ENCODE results near the gene SAG.

SAG gene

DNA sequence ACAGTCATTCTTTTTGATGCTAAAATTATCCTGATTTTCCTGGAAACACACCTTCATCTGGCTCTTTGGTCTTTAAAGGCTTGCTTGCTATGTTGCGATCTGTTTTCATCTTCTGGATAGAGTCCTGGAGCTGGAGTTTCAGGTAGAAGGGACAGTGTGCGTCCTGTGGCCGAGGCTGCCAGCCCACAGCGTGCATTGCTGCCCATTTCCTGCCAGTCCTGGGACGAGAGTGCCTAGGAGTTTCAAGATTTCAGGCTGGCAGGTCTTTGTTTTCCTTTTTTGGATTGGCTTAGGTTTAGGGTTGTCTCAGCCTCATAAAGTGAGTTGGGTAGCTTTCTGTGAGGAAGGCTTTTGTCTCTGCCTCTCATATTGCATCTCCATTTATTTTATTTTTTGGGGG, 61.1 kb downstream of the SAG start:
- no peaks in the 10 kb centered on the region for H3K79me2 ChIP-seq (ENCODE audit: control insufficient read depth, insufficient read depth, low read length, poor library complexity)
- no peak overlapping the region for H2AK5ac ChIP-seq (ENCODE audit: low read length)
- H3K36me3 ChIP-seq (ENCODE audit: control insufficient read depth in 1 of 2, insufficient read depth in 2 of 2, low read length in 2 of 2) = no peaks in the 10 kb centered on the region
- no peak for DNase-seq
- H2BK5ac ChIP-seq (ENCODE audit: low read depth, low read length, poor library complexity) = no peak overlapping the region
- H4K12ac ChIP-seq (ENCODE audit: low read depth, low read length) = no peak overlapping the region
- no peak overlapping the region for H3K9ac ChIP-seq (ENCODE audit: low read length)
- no peak overlapping the region for H3K18ac ChIP-seq (ENCODE audit: low read length)
- H3K27me3 ChIP-seq (ENCODE audit: insufficient read depth, low read length) = no peaks in the 10 kb centered on the region
- H3K14ac ChIP-seq (ENCODE audit: low read length) = no peak overlapping the region
- H2AFZ ChIP-seq (ENCODE audit: insufficient read depth, low read length, poor library complexity) = no peak overlapping the region
- no peak overlapping the region for H4K8ac ChIP-seq (ENCODE audit: low read depth, low read length)
- H2BK120ac ChIP-seq (ENCODE audit: insufficient read depth, low read length, poor library complexity) = no peak overlapping the region
- no peak overlapping the region for H3K27ac ChIP-seq (ENCODE audit: low read depth, low read length)
- H3K4me1 ChIP-seq (ENCODE audit: control insufficient read depth in 1 of 2, insufficient read depth in 2 of 2, low read length in 2 of 2) = no peaks in the 10 kb centered on the region
- WGBS (ENCODE audit: extremely low coverage, insufficient coverage, insufficient read length) = no CpG with 5 or more reads among the region's 5 CpGs
- H3K4ac ChIP-seq (ENCODE audit: low read depth, low read length) = peak overlapping the region; percentile 19
- no peaks in the 10 kb centered on the region for H3K79me1 ChIP-seq (ENCODE audit: low read length)
- no peaks in the 10 kb centered on the region for H3K9me3 ChIP-seq (ENCODE audit: insufficient read depth, low read depth, low read length)
- no peak overlapping the region for H4K91ac ChIP-seq (ENCODE audit: low read depth, low read length)
- no peak overlapping the region for H3K23ac ChIP-seq (ENCODE audit: low read length)
- no peak overlapping the region for H3K4me2 ChIP-seq (ENCODE audit: low read length)
- no peak overlapping the region for H3K4me3 ChIP-seq (ENCODE audit: low read depth, low read length)
- no peak overlapping the region for H2BK12ac ChIP-seq (ENCODE audit: low read length)

DNA sequence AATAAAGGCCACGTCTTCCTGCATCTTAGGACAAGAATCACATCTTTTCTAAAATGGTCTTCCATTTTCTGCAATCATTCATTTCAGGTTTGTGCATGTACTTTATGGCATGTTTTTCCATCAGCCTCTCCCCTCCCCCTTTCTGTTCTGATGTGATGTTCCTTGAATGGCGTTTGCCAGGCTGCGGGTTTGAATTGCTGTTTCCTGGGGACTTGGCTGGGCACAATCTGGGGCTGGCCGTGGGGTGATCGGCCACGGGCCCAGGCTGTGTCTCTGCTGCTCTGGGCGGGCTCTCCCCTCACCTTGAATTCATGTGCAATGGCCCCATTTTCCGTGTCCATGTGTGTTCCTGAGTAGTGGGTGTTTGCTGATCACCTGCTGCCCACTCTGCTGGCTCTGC, 61.8 kb downstream of the SAG start:
- no peaks in the 10 kb centered on the region for H3K9me3 ChIP-seq (ENCODE audit: insufficient read depth, low read depth, low read length)
- H3K27ac ChIP-seq (ENCODE audit: low read depth, low read length) = no peak overlapping the region
- WGBS (ENCODE audit: extremely low coverage, insufficient coverage, insufficient read length) = no CpG with 5 or more reads among the region's 8 CpGs

DNA sequence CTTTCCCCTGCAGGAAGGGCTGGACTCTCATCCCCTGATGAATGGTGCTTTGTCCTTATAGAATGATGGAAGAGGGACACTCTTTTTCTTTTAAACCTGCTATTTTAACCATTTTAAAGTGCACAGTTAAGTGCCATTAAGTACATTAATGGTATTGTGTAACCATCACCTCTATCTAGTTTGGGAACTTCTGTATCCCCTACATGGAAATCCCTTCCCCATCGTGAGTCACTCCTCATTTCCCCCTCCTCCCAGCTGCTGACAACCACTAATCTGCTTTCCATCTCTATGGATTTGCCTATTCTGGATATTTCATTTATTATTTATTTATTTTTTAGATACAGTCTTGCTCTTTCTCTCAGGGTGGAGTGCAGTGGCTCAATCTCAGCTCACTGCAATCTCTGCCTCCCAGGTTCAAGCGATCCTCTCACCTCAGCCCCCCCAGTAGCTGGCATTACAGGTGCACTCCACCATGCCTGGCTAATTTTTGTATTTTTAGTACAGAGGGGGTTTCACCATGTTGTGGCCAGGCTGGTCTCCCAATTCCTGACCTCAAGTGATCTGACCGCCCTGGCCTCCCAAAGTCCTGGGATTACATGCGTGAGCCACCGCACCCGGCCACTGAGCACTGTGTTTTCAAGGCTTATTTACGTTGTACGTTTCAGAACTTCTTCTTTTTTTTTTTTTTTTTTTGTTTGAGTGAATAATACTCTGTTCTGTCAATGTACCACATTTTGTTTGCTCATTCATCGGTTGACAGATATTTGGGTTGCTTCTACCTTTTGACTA, 62.5 kb downstream of the SAG start:
- Histone ChIP-seq H3K27me3 (ENCODE audit: insufficient read depth, low read length) (no peaks in the 10 kb centered on the region), H2BK12ac (ENCODE audit: low read length) (no peak overlapping the region), H3K9me3 (ENCODE audit: insufficient read depth, low read depth, low read length) (no peaks in the 10 kb centered on the region), H2AK5ac (ENCODE audit: low read length) (no peak overlapping the region), H3K4me3 (ENCODE audit: low read depth, low read length) (no peak overlapping the region), H3K4me2 (ENCODE audit: low read length) (no peak overlapping the region), H4K12ac (ENCODE audit: low read depth, low read length) (no peak overlapping the region), H4K91ac (ENCODE audit: low read depth, low read length) (no peak overlapping the region), H2BK5ac (ENCODE audit: low read depth, low read length, poor library complexity) (no peak overlapping the region), H3K27ac (ENCODE audit: low read depth, low read length) (no peak overlapping the region), H3K4ac (ENCODE audit: low read depth, low read length) (no peak overlapping the region), H3K79me1 (ENCODE audit: low read length) (no peaks in the 10 kb centered on the region), H2BK120ac (ENCODE audit: insufficient read depth, low read length, poor library complexity) (no peak overlapping the region), H3K18ac (ENCODE audit: low read length) (no peak overlapping the region), H3K9ac (ENCODE audit: low read length) (no peak overlapping the region), H3K23ac (ENCODE audit: low read length) (no peak overlapping the region), H3K4me1 (ENCODE audit: control insufficient read depth in 1 of 2, insufficient read depth in 2 of 2, low read length in 2 of 2) (no peaks in the 10 kb centered on the region), H3K79me2 (ENCODE audit: control insufficient read depth, insufficient read depth, low read length, poor library complexity) (no peaks in the 10 kb centered on the region), H2AFZ (ENCODE audit: insufficient read depth, low read length, poor library complexity) (no peak overlapping the region), H4K8ac (ENCODE audit: low read depth, low read length) (no peak overlapping the region), H3K14ac (ENCODE audit: low read length) (no peak overlapping the region), H3K36me3 (ENCODE audit: control insufficient read depth in 1 of 2, insufficient read depth in 2 of 2, low read length in 2 of 2) (no peaks in the 10 kb centered on the region)
- DNase-seq = no peak
- no CpG with 5 or more reads among the region's 9 CpGs for WGBS (ENCODE audit: extremely low coverage, insufficient coverage, insufficient read length)

More for the DNA sequence above, 61.8 kb downstream of the SAG start:
- H3K4ac ChIP-seq (ENCODE audit: low read depth, low read length) = no peak overlapping the region
- H3K9ac ChIP-seq (ENCODE audit: low read length) = no peak overlapping the region
- no peak overlapping the region for H3K4me3 ChIP-seq (ENCODE audit: low read depth, low read length)
- no peak overlapping the region for H3K4me2 ChIP-seq (ENCODE audit: low read length)
- H2BK5ac ChIP-seq (ENCODE audit: low read depth, low read length, poor library complexity) = no peak overlapping the region
- H3K14ac ChIP-seq (ENCODE audit: low read length) = no peak overlapping the region
- no peaks in the 10 kb centered on the region for H3K79me1 ChIP-seq (ENCODE audit: low read length)
- no peaks in the 10 kb centered on the region for H3K4me1 ChIP-seq (ENCODE audit: control insufficient read depth in 1 of 2, insufficient read depth in 2 of 2, low read length in 2 of 2)
- no peak overlapping the region for H4K12ac ChIP-seq (ENCODE audit: low read depth, low read length)
- DNase-seq = no peak
- H3K18ac ChIP-seq (ENCODE audit: low read length) = no peak overlapping the region
- H4K8ac ChIP-seq (ENCODE audit: low read depth, low read length) = no peak overlapping the region
- H4K91ac ChIP-seq (ENCODE audit: low read depth, low read length) = no peak overlapping the region
- H3K36me3 ChIP-seq (ENCODE audit: control insufficient read depth in 1 of 2, insufficient read depth in 2 of 2, low read length in 2 of 2) = no peaks in the 10 kb centered on the region
- H2AFZ ChIP-seq (ENCODE audit: insufficient read depth, low read length, poor library complexity) = no peak overlapping the region
- H3K23ac ChIP-seq (ENCODE audit: low read length) = no peak overlapping the region
- H2AK5ac ChIP-seq (ENCODE audit: low read length) = no peak overlapping the region
- H3K27me3 ChIP-seq (ENCODE audit: insufficient read depth, low read length) = no peaks in the 10 kb centered on the region
- no peak overlapping the region for H2BK12ac ChIP-seq (ENCODE audit: low read length)
- no peak overlapping the region for H2BK120ac ChIP-seq (ENCODE audit: insufficient read depth, low read length, poor library complexity)
- H3K79me2 ChIP-seq (ENCODE audit: control insufficient read depth, insufficient read depth, low read length, poor library complexity) = no peaks in the 10 kb centered on the region

DNA sequence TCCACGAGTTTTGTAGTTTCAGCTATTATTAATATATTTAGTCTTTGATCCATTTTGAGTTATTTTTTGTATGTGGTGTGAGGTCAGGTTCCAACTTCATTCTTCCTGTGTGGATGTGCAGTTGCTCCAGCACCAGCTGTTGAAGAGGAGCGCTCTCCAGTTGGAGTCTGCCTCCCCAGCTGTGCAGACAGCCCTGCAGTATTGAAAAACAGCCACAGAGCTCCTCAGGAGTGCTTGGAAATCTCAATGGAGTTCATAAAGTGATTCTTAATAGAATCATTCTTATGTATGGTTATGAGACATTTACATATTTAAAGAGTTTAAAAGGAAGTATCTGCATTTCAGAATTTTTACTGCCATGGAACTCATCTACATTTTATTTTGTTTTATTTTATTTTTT, 64.0 kb downstream of the SAG start:
- Histone ChIP-seq H2AK5ac (ENCODE audit: low read length) (no peak overlapping the region), H3K36me3 (ENCODE audit: control insufficient read depth in 1 of 2, insufficient read depth in 2 of 2, low read length in 2 of 2) (no peaks in the 10 kb centered on the region), H3K9me3 (ENCODE audit: insufficient read depth, low read depth, low read length) (no peaks in the 10 kb centered on the region), H3K4me3 (ENCODE audit: low read depth, low read length) (no peak overlapping the region), H3K4ac (ENCODE audit: low read depth, low read length) (no peak overlapping the region), H3K23ac (ENCODE audit: low read length) (no peak overlapping the region), H2AFZ (ENCODE audit: insufficient read depth, low read length, poor library complexity) (no peak overlapping the region), H3K18ac (ENCODE audit: low read length) (no peak overlapping the region), H2BK12ac (ENCODE audit: low read length) (no peak overlapping the region), H3K27me3 (ENCODE audit: insufficient read depth, low read length) (no peaks in the 10 kb centered on the region), H3K27ac (ENCODE audit: low read depth, low read length) (no peak overlapping the region), H2BK120ac (ENCODE audit: insufficient read depth, low read length, poor library complexity) (no peak overlapping the region), H4K8ac (ENCODE audit: low read depth, low read length) (no peak overlapping the region), H3K79me1 (ENCODE audit: low read length) (no peaks in the 10 kb centered on the region), H4K12ac (ENCODE audit: low read depth, low read length) (no peak overlapping the region), H3K4me2 (ENCODE audit: low read length) (no peak overlapping the region), H3K9ac (ENCODE audit: low read length) (no peak overlapping the region), H4K91ac (ENCODE audit: low read depth, low read length) (no peak overlapping the region), H3K4me1 (ENCODE audit: control insufficient read depth in 1 of 2, insufficient read depth in 2 of 2, low read length in 2 of 2) (no peaks in the 10 kb centered on the region), H3K14ac (ENCODE audit: low read length) (no peak overlapping the region), H2BK5ac (ENCODE audit: low read depth, low read length, poor library complexity) (no peak overlapping the region), H3K79me2 (ENCODE audit: control insufficient read depth, insufficient read depth, low read length, poor library complexity) (no peaks in the 10 kb centered on the region)
- no CpG with 5 or more reads among the region's 2 CpGs for WGBS (ENCODE audit: extremely low coverage, insufficient coverage, insufficient read length)
- DNase-seq = no peak
